ENCODE data around the gene SLC26A6.

SLC26A6 gene

DNA sequence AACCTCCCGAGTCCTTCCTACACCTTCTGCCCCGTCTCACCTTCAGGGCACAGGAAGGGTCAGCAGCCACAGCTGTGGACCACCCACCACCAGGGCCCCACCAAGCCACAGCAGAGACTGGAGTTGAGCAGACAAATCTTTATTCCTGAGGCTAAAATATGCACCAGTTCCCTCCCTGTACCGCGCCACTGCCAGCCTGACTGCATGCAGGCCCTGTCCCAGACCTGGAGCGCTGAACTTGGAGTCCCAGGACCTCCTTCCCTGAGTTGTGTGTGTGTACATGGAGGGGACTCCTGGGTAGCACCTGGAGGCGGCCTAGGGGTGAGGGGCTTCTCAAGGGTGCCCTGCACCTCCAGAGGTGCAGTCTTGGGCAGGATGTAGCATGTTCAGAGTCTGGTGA lies 9.7 kb downstream of the SLC26A6 start:
- DNase-seq (ENCODE audit: low read depth): no peak
- H3K4me3 ChIP-seq (ENCODE audit: control insufficient read depth, low read depth, low read length): no peak overlapping the region
- TF ChIP-seq CTCF (IDR thresholded peaks at IDR 0.05; ENCODE audit: control insufficient read depth, insufficient read depth, low read depth, low read length, missing control alignments): no peak

DNA sequence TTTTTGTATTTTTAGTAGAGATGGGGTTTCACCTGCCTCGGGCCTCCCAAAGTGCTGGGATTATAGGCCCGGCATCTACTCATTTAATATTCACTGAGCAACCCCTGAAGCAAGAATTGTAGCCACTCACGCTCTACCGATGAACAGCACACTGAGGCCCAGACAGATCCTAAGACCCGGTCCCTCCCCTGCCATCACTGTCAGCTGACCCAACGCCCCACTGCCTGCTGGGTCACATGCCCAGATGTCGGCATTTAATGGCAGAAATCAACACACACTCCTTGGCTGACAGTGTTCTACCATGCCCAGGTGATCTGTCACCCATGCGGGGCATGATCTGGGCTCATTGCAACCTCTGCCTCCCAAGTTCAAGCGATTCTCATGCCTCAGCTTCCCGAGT lies 10.5 kb downstream of the SLC26A6 start:
- H3K4me3 ChIP-seq (ENCODE audit: control insufficient read depth, low read depth, low read length): no peak overlapping the region
- TF ChIP-seq CTCF (IDR thresholded peaks at IDR 0.05; ENCODE audit: control insufficient read depth, insufficient read depth, low read depth, low read length, missing control alignments): no peak
- no peak for DNase-seq (ENCODE audit: low read depth)

DNA sequence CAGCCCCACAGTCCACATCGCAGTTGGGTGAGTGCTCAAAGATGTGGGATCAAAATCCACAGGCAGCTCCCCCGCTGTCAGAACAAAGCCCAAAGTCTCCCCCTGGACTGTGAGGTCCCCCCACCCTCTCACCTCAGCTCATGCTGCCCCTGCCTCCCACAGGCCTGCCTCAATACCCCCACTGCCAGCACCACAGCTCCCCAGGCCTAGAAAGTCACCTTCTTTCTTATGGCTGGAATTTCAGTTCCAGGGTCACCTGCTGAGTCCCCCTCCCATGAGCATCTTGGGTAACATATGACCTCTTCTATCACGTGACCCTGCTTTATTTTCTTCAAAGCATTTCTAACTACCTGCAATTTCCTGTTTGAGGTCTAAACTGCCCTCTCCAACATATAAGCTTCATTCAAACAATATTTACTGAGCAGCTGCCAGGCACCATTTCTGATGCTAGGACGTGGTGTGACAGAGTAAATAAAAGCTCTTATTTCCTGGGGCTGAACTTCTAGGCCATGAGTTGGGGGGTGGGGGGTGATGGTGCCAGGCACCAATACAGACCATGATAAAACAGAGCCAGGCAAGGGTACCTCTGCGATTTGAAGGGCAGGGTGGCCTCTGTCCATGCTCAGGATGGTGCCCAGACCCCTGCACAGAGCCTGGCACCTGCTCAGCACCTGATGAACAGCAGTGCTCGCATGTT lies 11.3 kb downstream of the SLC26A6 start:
- H3K4me3 ChIP-seq (ENCODE audit: control insufficient read depth, low read depth, low read length): no peak overlapping the region
- DNase-seq (ENCODE audit: low read depth): no peak
- TF ChIP-seq CTCF (IDR thresholded peaks at IDR 0.05; ENCODE audit: control insufficient read depth, insufficient read depth, low read depth, low read length, missing control alignments): no peak

- no peak within 1 kb of the TSS for H3K4me3 ChIP-seq (ENCODE audit: control insufficient read depth, low read depth, low read length)
- TF ChIP-seq CTCF (IDR thresholded peaks at IDR 0.05; ENCODE audit: control insufficient read depth, insufficient read depth, low read depth, low read length, missing control alignments): no peak
- no peak for DNase-seq (ENCODE audit: low read depth)
These were observed 13.8 kb downstream of the SLC26A6 start, which contains the start of gene TMEM89 for GRCh38 chr3:48621461-48621869. Gene TMEM89 (minus strand): TSS chr3:48621769. CDS start chr3:48621756, 13 bp downstream.

DNA sequence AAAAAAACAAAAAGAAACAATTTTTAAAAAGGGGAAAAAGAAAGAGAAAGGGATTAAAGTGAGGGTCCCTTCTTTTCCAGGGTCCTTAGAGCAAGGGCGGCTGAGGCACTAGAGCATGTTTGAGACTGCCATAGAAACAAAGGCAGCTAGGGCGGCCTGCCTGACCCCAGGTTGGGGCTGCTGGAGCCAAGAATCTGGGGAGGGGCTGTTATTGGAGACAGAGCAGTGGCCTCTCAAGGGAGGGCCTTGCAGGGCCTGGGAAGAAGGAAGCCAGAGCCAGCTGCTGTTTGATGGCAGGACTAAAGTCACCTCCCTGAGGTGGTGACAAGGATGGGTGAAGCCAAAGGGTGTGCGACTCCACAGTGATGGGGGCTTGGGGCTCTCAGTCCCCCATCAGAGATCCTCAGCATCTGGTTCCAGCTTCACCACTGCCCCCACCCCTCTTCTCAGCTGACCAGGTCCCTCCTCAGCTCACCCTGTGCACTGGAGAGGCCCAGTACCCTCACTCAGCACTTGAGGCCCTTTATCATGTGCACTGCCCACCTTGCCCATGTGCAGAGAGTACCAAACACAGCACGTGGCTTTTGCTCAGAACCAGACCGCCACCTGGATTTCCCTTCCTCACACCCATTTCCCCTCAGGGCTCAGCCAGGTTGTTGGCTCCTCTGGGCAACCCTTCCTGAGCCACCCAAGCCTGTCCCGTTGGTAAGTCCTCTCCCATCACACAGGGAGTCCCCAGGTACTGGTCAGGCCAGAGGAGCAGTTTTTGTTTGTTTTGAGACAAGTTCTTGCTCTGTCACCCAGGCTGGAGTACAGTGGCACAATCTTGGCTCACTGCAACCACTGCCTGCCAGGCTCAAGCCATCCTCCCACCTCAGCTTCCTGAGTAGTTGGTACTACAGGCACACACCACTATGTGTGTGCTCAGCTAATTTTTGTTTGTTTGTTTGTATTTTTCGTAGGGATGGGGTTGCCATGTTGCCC lies 15.4 kb downstream of the SLC26A6 start:
- no peak for TF ChIP-seq CTCF (IDR thresholded peaks at IDR 0.05; ENCODE audit: control insufficient read depth, insufficient read depth, low read depth, low read length, missing control alignments)
- no peak overlapping the region for H3K4me3 ChIP-seq (ENCODE audit: control insufficient read depth, low read depth, low read length)
- no peak for DNase-seq (ENCODE audit: low read depth)

- TF ChIP-seq CTCF (IDR thresholded peaks at IDR 0.05; ENCODE audit: control insufficient read depth, insufficient read depth, low read depth, low read length, missing control alignments): no peak
- DNase-seq (ENCODE audit: low read depth): no peak
- no peak overlapping the region for H3K4me3 ChIP-seq (ENCODE audit: control insufficient read depth, low read depth, low read length)
These were observed 17.7 kb downstream of the SLC26A6 start for GRCh38 chr3:48617559-48617958.
